Astrocyte of the hippocampus (primary cell): ENCODE results near the gene KCNIP1.

Experiments
- DNase-seq: peaks from one replicate; pipeline ENCODE4 v3.0.0; 2011; ENCODE audit warnings: low read depth, low spot score

The KCNIP1 gene

DNA sequence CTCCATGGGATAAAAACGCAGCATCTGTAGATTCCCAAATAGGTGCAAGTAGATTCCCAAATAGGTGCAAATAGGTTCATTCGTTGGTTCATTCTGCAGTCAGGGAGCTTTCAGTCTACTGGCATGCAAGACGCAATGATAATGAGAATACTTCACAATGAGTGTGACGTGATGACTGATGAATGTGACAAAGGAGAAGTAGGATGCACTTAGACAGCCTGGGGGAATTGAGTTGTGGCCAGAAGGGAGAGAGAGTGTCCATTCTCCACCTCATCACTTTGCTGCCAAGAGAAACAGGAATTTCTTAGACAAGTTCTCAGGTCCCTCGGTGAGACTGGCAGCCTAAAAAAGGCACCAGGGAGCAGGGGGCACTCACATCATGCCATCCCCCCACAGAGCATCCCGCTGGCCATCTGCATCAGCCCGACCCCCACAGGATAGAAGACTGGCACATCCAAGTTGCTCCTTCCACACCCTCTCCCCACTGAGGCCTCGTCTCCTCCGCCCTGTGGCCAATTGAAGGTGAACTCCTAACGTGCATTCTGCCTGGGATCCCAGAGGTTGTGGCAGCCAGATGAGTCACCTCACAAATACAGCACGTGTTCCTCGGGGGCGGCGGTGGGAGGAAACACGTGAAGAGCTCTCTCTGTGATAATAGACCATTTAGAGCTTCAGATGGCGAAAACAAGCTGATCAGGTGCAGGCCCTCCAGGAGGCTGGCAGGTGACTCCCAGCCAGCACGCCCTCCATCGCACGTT lies 19.9 kb upstream of the KCNIP1 start:
- peak; percentile 59 for DNase-seq

DNA sequence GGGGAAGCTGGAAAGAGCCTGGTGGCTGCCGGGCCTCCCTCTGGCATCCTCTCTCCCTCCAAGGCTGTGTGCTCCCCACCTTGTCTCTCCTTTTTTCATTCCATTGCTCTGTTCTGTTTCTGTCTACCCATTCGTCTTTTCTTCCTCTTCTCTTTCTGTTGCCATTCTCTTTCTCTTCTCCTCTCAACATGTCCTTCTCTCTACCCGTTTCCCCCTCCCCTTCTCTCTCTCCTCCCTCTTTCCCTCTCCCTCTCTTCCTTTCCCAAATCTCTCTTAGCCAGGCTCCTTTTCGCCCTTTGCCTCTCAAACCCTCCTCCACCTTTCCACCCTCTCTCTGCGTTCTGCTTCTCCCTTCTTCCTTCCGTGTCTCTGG lies 19.4 kb upstream of the KCNIP1 start:
- DNase-seq, result no peak

DNA sequence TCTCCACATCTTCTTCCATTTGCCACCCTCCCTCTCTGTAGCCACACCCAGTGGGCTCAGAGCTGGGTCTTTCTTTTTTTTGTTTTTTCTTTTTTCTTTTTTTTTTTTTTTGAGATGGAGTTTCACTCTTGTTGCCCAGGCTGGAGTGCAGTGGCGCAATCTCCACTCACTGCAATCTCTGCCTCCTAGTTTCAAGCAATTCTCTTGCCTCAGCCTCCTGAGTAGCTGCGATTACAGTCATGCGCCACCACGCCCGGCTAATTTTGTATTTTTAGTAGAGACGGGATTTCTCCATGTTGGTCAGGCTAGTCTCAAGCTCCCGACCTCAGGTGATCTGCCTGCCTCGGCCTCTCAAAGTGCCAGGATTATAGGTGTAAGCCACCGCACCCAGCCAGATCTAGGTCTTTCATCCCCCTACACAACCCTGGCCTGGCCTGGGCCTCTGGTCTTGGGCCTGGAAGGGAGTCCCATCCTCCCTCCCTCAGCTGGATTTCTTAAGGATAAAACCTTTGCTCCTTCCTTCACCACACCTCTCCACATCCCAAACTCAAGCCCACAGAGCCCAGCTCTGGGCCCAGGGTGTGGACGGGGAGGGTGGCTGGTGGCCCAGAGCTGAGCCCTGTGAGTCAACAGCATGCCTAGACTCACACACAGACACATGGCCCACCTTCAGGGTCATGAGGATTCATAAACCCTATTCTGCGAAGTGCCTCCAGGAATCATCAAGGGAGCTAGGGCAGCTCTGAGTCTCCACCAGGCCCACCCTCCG lies 18.8 kb upstream of the KCNIP1 start:
- DNase-seq, result no peak

DNA sequence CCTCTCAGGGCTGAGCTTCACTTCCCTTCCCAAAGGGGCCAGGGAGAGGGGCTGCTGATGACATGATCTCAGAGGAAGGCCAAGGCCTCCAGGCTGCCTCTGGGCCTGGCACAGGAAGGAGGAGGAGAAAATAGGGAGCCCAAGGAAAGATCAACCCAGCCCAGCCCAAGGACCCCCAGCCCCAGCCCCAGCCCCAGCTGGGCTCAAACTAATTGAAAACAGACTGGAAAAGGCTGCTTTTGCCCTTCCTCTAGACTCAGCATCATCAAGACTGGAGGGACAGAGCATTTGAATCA lies 18.3 kb upstream of the KCNIP1 start:
- DNase-seq, result no peak

DNA sequence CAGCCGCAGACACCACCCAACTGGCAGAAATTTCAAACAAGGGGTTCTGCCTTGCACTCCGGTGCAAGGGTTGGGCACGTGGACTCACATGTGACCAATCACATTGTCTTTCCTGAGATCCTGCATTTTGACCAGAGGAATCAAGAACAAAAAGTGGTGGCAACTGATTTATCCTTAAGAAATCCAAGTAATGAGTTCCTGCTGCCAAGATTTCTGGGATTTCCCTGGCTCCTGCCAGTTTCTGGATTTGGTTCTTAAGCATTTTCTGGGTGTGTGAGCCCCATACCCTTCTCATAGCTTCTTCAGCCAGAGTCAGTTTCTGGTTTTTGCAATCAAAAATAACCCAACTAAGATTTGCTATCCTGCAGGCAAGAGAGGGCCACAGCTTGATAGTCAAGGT lies 17.4 kb upstream of the KCNIP1 start:
- peak; percentile 69 for DNase-seq

DNA sequence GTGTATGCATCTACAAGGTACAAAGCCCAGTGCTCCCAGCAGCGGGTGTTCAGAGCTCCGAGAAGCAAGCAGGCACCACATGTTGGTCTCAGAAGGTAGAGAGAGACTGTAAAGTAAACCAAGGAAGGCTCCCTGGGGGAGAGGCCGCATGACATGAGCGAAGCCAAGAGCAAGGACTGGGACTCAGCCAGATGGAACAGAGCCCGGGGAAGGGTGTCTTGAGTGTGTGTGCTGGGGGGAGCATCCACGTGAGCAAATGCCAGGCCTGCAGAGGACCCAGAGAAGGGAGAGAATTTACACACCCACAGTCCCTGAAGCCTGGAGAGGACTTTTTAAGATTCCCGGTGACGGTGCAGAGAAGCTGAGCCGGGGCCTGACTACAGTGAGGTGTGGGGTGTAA lies 15.2 kb upstream of the KCNIP1 start:
- no peak for DNase-seq

DNA sequence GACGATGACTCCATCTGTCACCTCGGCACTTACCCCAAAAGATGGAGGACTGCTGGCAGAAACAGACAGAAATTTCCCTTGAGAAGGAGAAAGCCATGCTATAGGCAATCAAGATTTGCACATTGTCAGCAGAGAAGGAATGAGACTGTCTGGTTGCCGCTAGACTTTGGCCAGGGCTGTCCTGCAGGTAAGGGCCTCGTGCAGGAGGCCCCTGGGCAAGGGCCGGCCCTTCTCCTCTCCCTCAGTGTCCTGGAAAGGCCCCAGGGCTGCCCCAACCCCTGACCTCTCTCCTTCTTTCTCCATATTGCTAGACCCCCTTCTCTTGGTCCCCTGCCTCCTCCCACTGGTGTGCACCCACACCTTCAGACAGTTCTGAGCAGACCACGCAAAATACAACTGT lies 14.6 kb upstream of the KCNIP1 start:
- no peak for DNase-seq

DNA sequence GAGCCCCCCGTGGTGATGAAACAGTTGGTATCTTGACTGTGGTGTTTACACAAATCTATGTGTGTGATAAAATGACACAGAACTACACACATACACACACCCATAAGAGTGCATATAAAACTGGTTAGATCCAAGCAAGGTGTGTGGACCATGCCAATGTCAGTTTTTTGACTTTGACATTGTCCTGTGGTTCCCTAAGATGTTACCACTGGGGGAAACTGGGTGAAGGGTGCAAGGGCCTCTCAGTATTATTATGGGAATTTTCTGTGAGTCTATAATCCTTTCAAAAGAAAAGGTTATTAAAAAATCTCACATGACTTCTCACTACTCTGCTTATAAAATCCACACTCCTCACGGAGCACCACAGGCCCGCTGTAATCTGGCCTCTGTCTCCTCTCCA lies 13.4 kb upstream of the KCNIP1 start:
- DNase-seq, result no peak

DNA sequence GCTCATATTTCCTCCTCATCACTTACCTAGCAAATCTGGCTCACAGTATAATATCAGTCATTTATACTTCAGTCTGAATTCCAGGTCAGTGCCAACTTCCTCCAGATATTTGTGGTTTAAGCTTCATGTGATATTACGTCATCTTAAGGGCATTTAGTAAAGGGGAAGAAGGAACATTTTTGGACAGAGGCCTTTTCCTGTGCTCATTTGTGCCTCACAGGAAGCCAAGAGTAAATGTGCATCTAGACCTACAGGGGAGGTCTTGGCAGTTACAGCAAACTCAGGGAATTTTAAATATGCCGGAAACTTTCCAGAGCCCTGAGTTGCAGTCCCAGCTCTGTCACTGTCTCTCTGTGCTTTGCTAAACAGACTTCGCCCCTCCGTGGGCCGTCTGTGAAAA lies 12.3 kb upstream of the KCNIP1 start:
- peak; percentile 95 for DNase-seq

DNA sequence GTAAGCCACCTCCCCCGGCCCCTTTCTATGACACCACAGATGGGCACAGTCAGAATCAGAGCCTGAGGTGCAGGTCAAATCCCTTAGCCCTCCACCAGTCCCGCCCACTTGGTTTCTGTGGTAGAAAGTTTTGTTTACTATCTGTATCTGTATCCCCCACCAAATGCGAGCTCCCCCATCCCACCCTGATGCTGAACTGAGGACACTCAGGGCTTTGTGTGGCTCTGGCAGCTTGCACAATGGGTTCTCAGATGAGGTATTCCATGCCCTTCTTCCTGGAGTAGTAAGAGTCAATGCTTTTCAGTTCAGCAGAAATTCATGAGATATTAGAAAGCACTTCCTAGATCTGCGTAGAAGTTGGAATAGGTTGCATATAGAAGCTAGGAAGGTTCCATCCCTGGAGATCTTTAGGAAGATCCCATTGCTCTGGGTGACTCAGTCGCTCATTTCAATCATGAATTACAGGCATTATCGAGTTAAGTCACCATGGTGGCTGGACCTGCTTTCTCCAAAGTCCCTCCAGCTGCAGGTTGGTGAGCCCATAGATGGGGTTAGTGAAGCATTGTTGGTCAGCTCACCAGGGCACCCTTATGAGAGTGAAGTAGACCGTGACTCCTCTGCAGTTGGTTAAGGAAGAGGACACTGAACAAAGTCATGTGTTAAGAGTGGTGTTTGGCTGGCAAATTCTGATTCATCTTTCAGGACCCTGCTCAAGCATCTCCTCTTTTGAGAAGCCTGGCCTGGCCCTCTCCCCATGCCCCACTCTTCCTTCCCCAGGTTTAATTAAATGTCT lies 10.6 kb upstream of the KCNIP1 start:
- no peak for DNase-seq

DNA sequence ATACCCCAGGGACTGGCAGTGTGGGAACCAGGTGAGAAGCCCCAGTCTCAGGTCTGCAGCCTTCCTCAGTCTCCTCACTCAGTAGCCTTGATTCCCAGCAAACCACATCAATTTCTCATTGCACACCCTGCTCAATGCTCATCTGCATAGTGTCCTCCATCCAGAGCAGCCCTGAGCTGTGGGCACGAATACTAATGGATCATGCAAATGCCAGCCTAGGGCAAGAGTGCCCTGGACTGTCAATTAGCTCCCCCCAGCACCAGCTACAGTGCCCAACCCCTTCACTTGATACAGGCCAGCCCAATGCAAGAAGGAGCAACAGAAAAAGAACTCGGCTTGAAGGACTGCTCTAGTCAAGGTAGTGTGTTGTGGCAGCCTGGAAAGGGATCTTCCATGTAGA lies 9.8 kb upstream of the KCNIP1 start:
- no peak for DNase-seq

DNA sequence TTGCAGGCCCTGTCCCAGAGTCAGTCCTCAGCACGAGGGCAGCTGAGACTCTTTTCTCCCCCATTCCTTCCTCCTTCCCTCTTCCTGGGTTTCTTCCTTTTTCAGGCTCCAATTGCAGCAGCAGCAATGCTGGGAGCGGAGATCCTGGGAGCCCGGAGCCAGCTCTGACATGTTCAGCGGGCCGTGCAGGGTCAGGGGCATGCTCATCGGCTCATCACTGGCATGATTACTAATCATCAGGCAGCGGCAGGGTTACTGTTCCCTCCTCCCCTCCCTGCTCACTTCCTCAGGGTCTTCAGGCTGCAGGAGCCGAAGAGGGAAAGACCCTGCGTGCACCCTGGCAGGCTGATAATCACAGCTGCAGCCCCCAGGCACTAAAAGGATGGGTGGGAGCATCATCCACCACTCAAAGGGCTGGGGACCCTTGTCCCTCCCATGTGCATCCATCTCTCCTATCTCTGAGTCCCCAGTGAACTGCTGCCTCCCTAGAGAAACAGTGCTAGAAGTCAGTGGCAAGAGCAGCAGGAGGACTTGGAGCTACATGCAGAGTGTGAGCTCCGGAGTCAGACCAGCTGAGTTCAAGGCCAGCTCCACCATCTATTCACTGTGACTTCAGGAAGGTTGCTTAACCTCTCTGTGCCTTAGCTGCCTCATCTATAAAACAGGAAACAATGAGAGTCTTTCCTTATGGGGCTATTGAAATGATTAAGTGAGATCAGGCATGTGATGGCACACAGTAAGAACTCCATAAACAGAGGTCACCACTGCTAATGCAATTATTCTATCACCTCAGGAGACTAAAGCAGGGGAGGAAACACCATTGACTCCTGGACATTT lies 7.8 kb upstream of the KCNIP1 start:
- DNase-seq, result no peak

DNA sequence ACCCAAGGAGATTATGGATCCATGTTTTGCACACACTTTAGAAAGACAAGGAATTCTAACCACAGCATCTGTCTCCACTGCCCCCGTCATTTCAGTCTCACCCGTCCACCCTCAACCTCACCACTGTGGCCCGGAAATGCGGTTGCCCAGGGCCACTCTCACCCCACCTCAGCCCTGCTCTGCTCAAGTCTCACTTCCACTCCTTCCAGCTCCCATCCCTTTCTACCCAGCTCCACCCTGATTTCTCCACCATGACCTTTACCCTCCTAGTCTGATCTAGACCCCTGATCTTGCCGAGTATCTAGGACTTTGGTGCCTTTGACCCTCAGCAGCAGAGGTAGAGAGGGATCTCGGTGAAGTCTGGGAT lies 7.2 kb upstream of the KCNIP1 start:
- no peak for DNase-seq

DNA sequence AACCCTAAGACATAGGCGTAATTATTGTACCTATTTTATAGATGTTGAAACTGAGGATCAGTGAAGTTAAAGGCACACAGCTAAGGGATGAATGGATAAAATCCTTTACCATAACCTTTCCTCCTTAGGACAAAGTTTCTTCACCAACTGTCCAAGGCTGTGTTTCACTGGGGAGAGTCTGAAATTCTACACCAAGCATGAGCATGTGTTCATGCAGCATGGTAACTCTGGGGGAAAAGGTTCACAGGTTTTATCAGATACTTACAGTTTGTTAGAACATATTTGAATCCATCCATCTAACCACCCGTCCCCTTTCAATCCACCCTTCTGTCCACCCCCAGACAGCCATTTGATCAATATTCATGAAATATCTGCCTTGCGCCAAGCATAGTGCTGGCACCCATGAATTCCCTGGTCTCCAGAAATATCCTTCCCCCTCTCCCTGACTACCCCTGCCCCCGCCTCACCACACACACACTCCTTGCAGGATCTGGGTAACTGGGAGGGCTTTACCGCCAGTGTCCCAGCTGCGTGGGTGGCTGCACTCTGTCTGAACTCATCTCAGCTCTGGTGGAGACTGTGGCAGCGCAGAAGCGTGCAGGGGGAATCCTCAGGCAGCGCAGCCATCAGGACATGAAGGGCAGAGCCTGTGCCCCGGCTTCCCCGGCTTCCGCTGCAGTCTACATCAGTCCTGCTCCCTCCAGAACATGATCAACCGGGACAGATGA lies 6.3 kb upstream of the KCNIP1 start:
- DNase-seq, result no peak

DNA sequence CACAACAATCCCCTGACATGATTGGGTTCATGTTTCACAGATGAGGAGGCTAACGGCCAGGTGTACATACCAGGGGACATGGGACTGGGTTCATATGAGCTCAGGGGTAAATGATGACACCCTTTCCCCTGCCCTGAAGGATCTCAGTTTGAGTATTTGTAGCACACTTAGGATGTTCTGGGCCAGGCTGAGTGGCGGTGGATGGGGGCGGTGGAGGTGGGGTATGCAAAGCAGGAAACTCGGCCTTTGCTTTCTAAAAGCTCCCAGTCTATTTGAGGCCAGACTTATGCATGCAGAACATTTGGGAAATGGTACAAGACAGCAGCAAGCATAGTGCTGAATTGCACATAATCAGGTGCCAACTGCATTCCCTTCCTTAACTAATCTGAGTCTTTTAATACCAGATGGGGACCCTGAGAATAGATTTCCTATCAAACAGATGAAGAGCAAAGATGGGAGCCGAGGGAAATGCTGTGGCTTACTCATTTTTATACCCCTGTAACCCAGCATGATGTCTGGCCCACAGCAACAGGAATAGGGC lies 4.9 kb upstream of the KCNIP1 start:
- no peak for DNase-seq

DNA sequence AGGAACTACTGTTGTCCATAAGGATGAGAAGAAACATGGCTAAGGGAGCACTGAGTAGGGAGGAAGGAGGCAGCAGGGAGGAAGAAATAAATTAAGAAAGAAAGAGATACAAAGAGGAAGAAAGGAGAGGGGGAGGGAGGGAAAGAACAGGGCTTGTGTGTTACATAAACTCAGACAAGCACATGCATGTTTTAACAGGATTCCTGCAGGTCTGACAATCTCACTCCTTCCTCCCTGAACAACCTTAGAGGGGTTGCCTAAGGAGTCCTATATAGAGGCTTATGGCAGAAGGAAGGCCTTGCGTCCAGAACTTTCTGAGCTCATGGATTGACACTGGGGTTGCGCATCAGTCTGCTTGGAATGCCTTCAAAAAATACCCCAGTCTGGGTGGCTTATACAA lies 4.2 kb upstream of the KCNIP1 start:
- DNase-seq, result no peak

DNA sequence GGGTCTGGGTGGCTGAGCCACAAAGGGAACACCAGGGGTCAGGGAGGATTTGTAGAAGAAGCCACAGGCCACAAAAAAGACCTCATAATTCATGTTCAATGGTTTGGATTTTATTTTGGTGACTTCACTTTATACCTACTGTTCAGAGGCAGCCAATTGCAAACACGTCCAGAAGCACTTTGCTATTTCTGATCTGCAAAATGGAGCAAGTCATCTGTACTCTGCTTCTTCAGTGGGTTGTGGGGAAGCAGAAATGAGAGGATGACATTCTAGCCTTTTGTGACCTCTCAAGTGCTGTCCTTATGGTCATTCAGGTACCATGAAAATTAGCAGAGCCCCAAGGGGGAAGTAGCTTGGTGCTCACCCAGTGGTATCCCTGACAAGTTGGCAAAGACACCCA lies 2.5 kb upstream of the KCNIP1 start:
- no peak for DNase-seq

DNA sequence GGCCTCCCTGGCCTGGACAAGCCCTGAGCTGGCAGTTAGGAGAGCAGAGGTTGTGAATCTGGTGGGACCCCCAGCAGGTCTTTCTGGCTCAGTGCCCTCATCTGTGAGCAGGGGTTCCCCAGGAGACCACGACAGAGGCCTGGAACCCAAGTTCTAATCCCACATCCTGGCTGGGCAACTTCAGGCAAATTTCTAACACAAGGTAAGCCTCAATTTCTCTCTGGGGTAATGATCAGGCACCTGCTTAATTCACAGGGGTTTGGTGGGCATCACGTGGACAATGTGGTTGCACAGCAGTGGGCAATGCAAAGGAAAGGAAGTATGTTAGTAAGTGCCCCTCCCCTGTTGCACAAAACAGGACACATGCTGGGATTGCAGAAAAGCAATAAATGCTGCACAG lies 1.9 kb upstream of the KCNIP1 start:
- DNase-seq, result no peak

DNA sequence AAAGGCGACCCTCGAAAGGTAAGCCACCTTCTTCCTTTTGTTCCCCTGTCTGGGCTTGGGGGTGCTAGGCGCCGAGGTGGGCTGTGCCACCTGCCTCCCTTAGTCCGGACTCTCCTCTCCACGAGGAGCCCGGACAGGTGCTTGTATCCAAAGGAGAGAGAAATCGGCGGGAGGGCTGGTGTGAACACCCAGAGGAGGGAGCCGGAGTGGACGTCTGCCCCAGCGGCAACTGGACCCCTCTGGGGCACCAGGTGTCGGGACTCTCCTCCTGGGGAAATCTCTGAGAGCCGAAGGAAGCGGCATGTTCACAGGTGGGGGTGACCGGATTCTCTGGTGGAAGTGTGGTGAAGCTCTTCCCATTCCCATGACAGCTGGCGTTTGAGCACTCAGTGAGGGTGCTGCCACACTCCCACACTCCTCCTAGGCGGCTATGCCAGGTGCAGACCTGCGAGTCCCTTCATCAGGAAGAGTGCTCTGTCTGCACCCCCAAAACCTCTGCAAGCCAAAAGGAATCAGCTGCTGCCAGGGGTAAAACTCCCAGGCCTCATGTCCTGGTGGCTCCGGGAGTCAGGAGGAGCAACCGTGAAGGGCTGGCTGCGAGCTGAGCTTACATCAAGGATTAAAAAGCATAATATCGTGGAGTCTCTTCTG lies 921 bp downstream of the KCNIP1 start:
- no peak for DNase-seq

DNA sequence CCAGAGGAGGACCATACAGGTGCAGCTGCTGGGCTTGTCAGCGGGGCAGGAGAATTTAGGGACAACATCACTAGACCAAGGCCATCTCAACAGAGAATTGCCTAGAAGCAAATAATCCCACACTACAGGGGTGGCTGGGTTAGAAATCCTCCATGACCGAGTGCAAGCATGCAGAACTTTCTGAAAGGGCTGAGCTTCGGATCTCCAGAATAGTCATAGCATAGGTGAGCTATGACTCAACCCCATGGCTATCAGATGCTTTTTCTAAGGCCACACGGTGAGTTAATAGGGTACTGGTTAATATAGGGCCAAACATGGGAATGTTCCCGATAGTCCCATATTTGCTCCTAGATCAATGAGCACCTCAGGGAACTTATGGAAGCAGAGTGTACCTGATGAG lies 4.2 kb downstream of the KCNIP1 start:
- peak; percentile 45 for DNase-seq
